Stimulated activated naive B cell treated with anti-CD40 and anti-IgM and Interleukin-4, amounts not matched to agents 10 μg/mL and 1 μg/mL and 100 μg/mL, for 72 hours (primary cell): ENCODE data around the gene NEURL2.
A peak's percentile ranks its signal among the peaks of the same experiment; 100 is the strongest.

Experiments
- ATAC-seq, 2 donors: fragments of 150-1000 bp; cut with Tn5 transposase; replicated peaks; 2 replicates each; pipeline ENCODE4 v1.10.0; 2021; ENCODE audit warnings: moderate library complexity in 1 of 2
- DNase-seq: peaks from one replicate; pipeline ENCODE4 v3.0.0; 2021
- H3K27ac Mint-ChIP-seq: one replicate; pipeline ENCODE4 v1.8.0; 2022; ENCODE audit warnings: mild to moderate bottlenecking, mixed read lengths
- H3K27me3 Mint-ChIP-seq, 2 donors: one replicate each; pipeline ENCODE4 v1.8.0; 2022; ENCODE audit warnings: mixed read lengths in 2 of 2
- H3K36me3 Mint-ChIP-seq, 2 donors: one replicate each; pipeline ENCODE4 v1.8.0; 2022; ENCODE audit warnings: mixed read lengths in 2 of 2, mild to moderate bottlenecking in 1 of 2
- H3K4me1 Mint-ChIP-seq, 2 donors: one replicate each; pipeline ENCODE4 v1.8.0; 2022; ENCODE audit warnings: mixed read lengths in 2 of 2, mild to moderate bottlenecking in 1 of 2
- H3K4me3 Mint-ChIP-seq, 2 donors: one replicate each; pipeline ENCODE4 v1.8.0; 2022; ENCODE audit warnings: mild to moderate bottlenecking in 2 of 2, mixed read lengths in 2 of 2, moderate library complexity in 1 of 2
- H3K9me3 Mint-ChIP-seq, 2 donors: one replicate each; pipeline ENCODE4 v1.8.0; 2022; ENCODE audit warnings: mixed read lengths in 2 of 2, mild to moderate bottlenecking in 1 of 2

The NEURL2 gene

GRCh38 chr20:45841407-45842129 is 49.4 kb downstream of the NEURL2 start:
- Mint-ChIP-seq H3K36me3 (peaks cover 22 to 40% of the 10 kb centered on the region in 2 donors), H3K4me1 (peaks cover 16 to 26% of the 10 kb centered on the region in 2 donors), H3K4me3 (peak overlapping the region in 1 of 2 donors; percentile 25), H3K27me3 (no peaks in the 10 kb centered on the region), H3K27ac (peak overlapping the region; percentile 73), H3K9me3 (no peaks in the 10 kb centered on the region)
- no peak for ATAC-seq
- DNase-seq, result no peak

DNA sequence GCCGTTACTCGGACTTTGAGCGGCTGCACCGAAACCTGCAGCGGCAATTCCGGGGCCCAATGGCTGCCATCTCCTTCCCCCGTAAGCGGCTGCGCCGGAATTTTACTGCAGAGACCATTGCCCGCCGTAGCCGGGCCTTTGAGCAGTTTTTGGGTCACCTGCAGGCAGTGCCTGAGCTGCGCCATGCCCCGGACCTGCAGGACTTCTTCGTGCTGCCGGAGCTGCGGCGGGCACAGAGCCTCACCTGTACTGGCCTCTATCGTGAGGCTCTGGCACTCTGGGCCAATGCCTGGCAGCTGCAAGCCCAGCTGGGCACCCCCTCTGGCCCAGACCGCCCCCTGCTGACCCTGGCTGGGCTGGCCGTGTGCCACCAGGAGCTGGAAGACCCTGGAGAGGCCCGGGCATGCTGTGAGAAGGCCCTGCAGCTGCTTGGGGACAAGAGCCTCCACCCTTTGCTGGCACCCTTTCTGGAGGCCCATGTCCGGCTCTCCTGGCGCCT is 50.3 kb downstream of the NEURL2 start:
- peaks cover 23 to 38% of the 10 kb centered on the region in 2 donors for H3K36me3 Mint-ChIP-seq
- no peak for ATAC-seq
- no peaks in the 10 kb centered on the region for H3K27me3 Mint-ChIP-seq
- H3K27ac Mint-ChIP-seq, result no peak overlapping the region
- no peak for DNase-seq
- no peak overlapping the region for H3K4me3 Mint-ChIP-seq
- no peaks in the 10 kb centered on the region for H3K9me3 Mint-ChIP-seq
- peaks cover 16 to 26% of the 10 kb centered on the region in 2 donors for H3K4me1 Mint-ChIP-seq
